HG03175 (cell line): ENCODE measurements around the gene OR2T5.
"Not testable (repeated sequence)": the region's sequence is repeated elsewhere in the genome, so short reads cannot be mapped to it uniquely, and the experiment has no call there.

Experiments used
- ATAC-seq: cut with Tn5 transposase; IDR thresholded peaks from one replicate; pipeline ENCODE4 v1.9.1; 2021; ENCODE audit warnings: mild to moderate bottlenecking, moderate library complexity; ENCODE audit not compliant: unreplicated experiment

Gene OR2T5, protein sequence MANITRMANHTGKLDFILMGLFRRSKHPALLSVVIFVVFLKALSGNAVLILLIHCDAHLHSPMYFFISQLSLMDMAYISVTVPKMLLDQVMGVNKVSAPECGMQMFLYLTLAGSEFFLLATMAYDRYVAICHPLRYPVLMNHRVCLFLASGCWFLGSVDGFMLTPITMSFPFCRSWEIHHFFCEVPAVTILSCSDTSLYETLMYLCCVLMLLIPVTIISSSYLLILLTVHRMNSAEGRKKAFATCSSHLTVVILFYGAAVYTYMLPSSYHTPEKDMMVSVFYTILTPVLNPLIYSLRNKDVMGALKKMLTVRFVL

DNA sequence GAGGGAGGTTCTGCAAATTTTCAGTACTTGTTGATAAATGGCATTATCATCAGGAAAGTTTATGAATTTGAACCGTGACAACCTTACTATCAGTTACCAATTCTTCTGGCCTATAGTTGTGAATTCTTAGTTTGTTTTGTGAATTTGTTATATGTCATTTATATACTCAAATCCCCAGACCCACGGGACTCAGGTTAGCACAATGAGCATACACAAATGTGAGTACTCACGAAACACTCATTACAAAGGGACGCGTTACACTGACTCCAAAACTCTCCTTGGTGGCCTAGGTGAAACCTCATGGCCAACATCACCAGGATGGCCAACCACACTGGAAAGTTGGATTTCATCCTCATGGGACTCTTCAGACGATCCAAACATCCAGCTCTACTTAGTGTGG is at the start of gene OR2T5:
TSS of gene OR2T5 (plus strand) at position 301 of the 400 bp plus-strand sequence. CDS start at position 301, 0 bp downstream.
- not testable (repeated sequence) for ATAC-seq

DNA sequence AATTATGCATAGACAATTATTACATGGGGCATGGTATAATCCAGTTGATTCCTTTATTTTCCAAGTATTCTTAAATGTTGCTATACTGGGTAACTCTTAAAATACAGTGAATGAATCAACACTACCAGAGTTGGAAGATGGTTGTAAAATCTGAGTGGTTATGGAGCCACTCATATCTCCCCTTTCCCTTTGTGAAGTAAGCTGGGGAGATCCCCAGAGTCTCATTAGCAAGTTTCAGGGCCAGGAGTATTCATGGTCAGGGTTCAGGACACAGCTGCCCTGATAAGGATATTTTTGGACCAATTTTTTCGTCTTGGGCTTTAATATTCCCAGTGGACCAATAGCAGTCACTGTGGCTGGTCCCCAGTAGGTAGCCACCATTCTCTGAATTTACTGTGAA is 49.7 kb upstream of the OR2T5 start:
- ATAC-seq: not testable (repeated sequence)

DNA sequence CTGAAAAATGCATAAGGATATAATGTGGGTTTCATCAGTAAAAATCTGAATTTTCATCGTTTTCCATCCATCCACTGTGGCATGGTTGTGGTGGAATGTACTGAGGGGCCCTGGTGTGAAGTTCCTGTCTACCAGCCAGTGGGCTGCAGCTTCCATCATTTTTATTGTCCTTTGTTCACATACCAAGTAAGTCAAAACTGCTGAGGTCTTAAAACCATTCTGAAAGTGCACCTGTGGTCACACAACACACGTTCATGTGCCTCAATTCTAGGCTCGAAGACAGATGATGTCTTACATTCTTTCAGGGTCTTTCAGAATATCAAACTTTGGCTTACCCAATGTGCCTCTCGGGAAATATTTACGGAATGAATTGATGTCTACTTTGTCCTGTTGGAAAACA is 49.1 kb upstream of the OR2T5 start:
- not testable (repeated sequence) for ATAC-seq

DNA sequence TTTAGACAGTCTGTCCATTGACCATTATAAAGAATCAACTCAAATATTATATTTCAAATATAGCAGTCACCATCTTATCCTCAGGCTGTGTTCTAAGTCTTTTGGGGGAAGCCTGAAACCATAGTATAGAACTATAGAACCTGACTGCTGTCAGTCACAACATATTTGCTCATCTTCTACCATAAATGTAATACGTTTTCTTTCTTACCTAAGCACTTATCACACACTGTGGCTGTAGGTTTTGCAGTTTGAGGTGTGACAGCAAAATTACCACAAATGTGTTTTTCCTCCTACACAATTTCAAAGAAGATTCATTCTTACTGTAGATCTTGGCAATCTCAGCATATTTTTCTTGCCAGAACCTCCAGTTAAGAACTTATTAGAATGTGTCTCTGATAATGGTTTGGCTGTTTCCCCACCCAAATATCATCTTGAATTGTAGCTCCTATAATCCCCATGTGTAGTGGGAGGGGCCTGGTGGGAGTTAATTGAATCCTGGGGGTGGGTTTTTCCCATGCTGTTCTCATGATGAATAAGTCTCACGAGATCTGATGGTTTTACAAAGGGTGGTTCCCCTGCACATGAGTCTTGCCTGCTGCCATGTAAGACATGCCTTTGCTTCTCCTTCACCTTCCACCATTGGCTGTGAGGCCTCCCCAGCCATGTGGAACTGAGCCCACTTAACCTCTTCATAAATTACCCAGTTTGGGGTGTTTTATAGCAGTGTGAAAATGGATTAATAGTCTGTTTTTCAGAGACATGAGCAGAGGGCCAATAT is 45.7 kb upstream of the OR2T5 start:
- ATAC-seq: not testable (repeated sequence)

DNA sequence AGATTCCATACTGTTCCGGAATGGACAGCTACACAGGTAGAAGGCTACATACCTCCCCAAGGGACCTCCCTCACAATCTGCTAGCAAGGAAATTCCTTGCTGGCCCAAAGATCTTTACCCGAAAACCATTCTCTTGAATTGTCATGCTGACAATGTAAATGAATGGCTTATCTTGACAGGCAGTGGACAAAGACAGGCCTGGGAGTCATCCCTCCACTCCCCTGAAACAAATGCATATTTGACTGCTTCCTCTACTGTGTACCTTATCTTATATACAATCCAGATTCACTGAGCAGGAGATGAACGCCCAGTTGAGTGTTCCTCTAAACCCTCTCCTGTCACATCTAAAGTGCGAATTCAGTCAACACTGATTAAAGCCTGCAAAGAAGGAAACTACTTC is 43.8 kb upstream of the OR2T5 start:
- not testable (repeated sequence) for ATAC-seq

DNA sequence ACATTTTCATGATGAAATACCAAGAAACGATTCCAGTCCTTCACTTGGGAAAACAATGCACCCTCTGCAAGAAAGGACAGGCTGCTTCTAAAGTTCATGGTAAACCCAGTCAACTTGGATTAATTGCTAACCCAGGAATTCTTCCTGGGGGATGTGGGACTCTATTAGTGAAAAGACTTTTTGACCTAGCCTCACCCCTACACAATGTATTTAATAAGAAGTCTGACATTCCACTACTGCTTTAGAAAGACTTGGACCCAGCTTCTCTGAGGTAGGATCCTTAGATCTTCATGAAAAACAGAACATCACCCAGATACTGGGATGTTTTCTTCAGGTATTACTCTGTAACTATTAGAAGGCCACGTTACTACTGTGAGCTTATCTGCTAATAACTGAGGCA is 43.0 kb upstream of the OR2T5 start, which contains the start of gene OR2T2:
TSS of gene OR2T2 (plus strand) at position 239 of the 400 bp plus-strand sequence. CDS start 7,161 bp downstream, outside the sequence.
- not testable (repeated sequence) for ATAC-seq

DNA sequence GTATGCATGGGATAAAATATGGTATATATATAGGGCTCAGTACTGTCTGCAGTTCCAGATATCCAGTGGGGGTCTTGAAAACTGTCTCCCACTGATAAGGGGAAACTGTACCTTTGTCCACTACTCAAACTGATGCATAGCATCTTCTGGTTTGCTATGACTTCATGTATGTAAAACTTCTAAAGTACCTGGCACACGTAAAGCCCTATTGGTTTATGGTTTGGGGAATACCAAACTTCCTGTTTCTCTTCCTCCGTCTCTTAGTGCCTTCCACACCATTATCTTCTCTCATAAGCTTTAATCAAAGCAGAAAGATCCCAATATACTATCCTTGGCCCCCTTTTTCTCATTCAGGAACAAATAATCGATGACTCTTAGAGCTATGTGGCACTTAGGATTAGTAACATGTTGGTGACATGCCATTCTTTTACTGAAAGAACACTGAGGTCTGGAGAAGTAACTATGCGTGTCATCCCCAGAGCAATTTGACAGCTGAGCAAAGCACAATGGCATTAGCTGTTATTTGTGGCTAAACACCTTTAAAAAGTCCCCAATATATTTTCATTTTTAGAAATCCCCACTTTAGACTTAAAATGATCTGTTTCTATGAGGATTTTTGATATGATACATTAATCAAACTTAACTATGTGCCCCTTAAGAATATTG is 39.8 kb upstream of the OR2T5 start:
- ATAC-seq: peak; percentile 44

DNA sequence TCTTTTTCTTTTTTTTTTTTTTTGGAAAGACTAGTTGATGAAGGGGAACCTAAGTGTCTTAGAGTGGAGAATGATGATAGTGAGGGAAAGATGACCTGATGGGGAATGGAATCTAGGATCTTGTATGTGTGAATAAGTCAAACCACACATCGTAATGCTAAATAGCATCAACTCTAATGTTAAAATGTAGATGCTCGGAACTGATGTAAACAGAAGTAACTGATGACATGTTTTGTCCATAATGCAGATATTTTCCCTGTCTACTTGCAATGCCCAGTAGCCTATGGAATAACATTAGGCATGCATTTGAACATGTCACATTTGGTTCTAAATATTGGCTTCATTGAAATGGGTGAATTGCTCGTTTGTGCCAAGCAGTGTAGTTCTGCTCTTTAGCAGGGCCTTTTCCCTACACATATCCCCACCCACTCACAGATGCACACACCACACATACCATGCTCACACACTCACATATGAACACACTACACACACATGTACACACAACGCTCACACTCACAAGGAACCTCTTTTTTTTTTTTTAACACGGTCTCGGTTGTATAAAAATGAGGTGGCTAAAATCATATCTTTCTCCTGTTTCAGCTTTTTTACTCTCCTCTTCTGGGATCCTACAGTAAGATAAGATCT is 38.4 kb upstream of the OR2T5 start:
- ATAC-seq: not testable (repeated sequence)

DNA sequence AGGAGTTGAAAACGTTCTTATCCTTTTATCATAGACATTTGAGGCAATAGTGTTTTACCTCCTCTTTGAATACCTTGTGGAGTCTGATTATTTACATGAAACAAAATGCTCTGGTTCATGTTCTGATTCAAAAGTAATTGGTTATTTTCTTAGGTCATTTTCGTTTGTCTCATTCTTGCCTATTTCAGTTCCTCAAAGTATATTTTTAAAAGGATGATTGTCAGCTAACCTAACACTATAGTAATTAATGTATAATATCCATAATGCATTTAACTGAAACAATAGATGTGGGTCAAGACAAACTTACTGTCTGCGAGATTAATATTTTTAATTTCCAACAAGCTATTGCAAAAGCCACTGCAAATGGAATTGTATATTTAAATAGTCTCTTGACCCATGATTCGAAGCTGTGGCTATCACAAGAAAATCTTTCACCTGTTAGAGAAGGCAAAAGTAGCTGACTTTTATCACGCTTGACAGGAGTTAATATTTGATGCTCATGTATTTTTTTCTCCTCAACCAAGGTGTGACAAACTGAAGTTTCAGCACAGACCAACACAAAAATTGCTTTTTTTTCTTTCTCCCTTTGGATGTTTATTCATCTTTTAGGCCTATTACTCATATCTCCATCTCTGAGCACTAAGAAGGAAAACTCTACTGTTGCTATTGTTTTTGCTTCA is 37.8 kb upstream of the OR2T5 start:
- peak; percentile 72 for ATAC-seq

DNA sequence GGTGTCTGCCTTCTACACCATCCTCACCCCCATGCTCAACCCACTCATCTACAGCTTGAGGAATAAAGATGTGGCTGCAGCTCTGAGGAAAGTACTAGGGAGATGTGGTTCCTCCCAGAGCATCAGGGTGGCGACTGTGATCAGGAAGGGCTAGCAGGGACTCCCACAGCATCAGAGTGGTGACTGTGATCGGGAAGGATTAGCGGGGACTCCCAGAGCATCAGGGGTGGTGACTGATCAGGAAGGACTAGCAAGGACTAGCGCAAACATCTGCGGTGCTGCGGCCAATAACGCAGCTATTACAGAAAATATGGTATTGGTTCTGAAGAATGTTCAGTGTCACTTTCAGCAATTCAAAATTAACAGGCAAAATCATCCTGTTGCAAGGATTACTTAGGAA is 34.8 kb upstream of the OR2T5 start:
- not testable (repeated sequence) for ATAC-seq

DNA sequence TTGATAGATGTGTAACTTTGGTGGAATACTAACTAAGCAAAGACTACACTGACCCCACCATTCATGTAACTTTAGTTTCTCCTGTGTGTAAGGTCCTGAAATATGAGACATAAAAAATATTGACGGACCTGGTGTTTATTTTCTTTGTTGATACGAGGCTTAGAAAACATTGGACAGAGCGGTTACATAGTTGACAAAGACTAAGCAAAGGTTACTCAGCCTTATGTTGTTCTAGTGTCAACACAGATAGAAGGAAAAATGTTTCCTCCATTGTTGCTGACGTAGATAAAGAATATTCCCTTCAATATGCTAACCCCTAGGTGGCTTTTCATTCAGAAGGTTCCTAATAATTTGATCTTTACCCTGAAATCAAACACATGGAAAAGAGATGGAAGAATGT is 33.3 kb upstream of the OR2T5 start:
- not testable (repeated sequence) for ATAC-seq

DNA sequence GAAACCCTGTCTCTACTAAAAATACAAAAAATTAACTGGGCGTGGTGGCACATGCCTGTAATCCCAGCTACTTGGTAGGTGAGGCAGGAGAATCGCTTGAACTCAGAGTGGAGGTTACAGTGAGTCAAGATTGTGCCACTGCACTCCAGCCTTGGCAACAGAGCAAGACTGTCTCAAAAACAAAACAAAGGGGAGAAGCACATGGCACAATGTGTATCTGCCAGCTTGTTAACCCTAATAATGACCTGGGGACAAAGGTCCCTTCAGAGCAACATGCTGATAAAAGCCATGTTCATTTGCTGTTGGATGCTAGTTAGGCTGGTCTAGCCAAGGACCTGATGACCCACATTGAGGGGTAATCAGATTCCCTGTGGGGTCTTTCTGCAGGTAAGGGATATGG is 31.8 kb upstream of the OR2T5 start:
- ATAC-seq: not testable (repeated sequence)

DNA sequence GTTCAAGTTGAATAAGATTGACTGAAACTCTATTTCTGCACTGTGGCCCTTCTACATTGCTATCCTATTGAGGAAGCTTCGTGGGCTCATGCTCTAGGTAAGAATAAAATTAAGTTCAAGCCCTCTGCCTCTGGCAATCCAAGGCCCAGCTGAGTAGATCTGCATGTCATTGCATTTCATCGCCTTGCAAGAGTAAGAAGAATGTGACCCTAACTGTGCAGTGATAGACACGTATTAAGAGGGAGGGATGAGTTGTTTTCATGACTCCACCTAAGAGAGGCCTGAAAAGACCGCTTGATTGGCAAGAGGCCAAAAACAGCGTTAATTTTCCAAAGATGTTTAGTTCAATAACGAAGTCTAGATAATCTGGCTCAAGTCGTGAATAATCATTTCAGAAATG is 29.3 kb upstream of the OR2T5 start:
- ATAC-seq: not testable (repeated sequence)

DNA sequence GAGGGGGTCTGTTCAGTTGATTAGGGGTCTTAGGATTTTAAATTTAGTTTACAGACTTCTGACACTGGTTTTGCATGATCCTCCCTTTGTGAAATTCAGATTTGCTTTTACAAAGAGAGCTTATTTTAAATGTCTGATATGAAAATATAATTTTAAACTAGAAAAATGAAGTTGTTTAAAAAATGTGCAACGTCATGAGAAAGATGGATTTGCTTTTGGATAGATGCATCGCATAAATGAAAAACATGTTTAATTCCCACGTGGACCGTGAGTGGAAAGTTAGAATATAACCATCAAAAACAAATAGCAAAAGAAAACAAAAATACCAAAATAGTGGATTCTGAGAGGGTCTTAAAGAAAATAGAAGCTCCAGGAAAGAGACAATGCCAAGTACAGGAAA is 17.2 kb upstream of the OR2T5 start:
- ATAC-seq: no peak

DNA sequence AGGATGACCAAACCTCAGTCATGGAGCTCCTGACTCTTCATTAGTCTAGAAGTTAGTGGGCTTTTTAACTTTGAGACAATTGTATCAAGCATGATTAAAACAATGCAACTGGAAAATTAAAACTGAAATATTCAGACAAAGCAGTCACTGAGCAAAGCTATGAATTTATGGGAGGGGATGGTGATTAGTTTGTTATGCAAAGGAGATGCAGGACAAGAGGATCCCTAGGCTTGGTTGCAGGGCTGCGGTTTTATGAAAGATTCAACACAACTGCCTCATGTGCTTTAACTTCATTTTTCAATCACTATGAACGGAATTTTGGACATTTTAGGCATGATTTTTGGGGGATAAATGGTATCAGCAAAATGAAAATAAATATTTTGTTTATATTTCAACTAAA is 16.3 kb upstream of the OR2T5 start:
- not testable (repeated sequence) for ATAC-seq

DNA sequence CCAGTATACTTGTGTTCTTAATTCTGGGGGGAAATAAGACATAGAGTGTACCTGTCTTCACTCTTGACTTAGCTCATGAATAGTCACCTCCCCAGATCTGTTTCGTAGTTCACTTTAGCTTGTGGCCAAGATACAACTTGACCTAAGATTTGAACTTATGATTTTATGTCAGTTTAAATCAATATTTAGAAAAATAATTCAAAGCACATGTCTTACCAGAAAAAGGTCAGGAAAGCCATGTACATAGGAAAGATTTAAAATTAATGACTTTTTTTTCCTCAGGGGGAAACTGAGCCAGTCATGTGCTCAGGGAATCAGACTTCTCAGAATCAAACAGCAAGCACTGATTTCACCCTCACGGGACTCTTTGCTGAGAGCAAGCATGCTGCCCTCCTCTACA is 15.3 kb upstream of the OR2T5 start, which contains the start of gene OR2T3:
TSS of gene OR2T3 (plus strand) at position 301 of the 400 bp plus-strand sequence. CDS start at position 301, 0 bp downstream.
- not testable (repeated sequence) for ATAC-seq

DNA sequence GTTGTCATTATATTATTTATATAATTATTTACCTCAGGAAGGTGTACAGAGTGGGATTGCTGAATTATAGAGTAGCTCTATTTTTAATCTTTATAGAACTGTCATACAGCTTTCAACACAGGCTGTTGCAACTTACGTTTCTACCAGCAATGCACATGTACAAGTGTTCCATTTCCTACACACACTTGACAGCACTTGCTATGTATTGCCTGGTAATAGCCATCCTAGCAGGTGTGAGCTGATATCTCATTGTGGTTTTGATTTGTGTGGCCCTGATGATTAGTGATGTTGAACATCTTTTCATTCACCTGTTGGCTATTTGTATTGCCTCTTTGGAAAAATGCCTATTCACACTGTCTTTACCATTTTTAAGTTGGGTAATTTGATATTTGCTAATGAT is 12.7 kb upstream of the OR2T5 start:
- peak; percentile 80 for ATAC-seq

DNA sequence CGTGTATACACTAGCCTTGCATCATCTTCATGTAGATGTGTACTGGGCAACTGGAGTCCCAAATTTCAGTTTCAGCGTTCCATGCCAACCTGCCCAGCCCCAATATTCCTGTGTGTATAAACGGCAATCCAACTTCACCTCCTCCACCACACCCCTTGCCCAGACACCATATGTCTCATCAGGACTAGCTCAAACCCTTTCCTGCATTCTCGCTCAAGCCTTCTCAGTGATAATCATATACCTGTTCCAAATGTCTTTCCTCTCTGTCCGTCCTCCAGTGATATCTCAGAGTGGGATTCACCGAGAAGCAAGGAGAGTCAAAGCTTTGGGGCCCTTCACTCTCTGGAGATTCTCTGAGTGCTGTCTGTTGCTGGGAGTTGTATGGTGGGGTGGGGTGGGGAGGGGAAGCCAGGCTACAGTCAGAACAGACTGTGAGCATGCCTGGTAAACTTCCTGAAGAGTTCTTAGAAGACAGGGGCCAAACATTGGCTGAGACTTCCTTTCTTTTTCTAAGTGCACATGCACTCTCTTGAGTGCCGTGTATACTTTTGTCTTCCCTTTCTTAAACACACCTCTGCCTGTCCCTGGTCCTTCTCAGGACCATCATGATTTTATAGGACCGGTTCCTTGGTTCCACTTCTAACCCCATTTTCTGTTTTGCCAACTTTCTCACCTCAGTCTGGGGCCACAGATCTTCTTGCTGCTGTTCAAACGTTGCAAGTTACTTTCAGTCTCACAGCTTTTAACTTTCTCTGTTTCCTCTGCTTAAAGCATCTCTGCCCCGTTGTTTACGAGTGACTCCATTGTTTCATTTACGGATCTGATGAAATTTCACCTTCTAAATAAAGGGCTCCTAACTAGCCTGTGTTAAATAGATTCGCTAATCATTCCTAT is 6.5 kb upstream of the OR2T5 start:
- ATAC-seq: peak; percentile 86

DNA sequence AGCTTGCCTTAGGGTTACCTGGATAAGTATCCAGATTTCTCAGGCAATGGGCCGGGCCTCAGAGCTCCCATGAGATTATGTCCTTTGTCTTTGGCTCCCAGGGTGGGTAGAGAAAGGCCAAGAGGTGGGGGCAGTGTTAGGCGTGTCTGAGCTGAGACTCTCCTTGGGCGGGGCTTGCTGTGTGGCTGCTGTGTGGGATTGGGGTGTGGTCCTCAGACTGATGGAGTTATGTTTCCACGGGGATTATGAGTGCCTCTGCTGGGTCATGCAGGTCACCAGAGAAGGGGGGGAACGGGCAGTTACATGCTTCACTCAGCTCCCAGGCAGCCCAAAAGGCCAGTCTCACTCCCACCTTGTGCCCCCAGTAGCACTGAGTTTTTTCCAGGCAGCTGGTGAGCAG is 8.3 kb downstream of the OR2T5 start:
- ATAC-seq: not testable (repeated sequence)
